Panc1 (cell line): ENCODE data around the gene ZNF189. TPM values are rescaled to one million over a fixed set of nuclear protein-coding genes. Genes with fewer than 3 reads are reported as not detected.

Experiments used
- ATAC-seq: fragments of 200-7000 bp; cut with Tn5 transposase; 2 replicates; pipeline ENCODE4 v1.9.1; 2020; ENCODE audit warnings: mild to moderate bottlenecking, moderate library complexity
- Bru-seq: library from RNA; stranded (reverse); fragments of 400-500 nt; gene quantifications from one replicate; lab custom pipeline; 2021; lab: Mats Ljungman, UMichigan
- BruChase-seq, 2 experiments: library from RNA; stranded (reverse); fragments of 400-500 nt; gene quantifications; one replicate each; lab custom pipeline; 2021; lab: Mats Ljungman, UMichigan
- BruUV-seq: library from RNA; stranded (reverse); fragments of 400-500 nt; replicated peaks from 2 replicates; lab custom pipeline; 2021; lab: Mats Ljungman, UMichigan
- CTCF ChIA-PET: fragments of 300-600 bp; sonication (Branson Sonifier 250); formaldehyde crosslinking; loops from one replicate; lab custom pipeline; 2022; ENCODE audit warnings: antibody characterized with exemption; lab: Charles Lee
- POLR2A ChIA-PET: fragments of 300-600 bp; sonication (Branson Sonifier 250); formaldehyde crosslinking; loops from one replicate; lab custom pipeline; 2022; ENCODE audit warnings: antibody characterized with exemption; lab: Charles Lee
- DNase-seq: peaks from one replicate; pipeline ENCODE4 v3.0.0-alpha.2; 2010; ENCODE audit warnings: low read depth, low spot score
- H3K27ac ChIP-seq: 2 replicates; pipeline ENCODE4 v1.5.1; 2011; ENCODE audit warnings: mild to moderate bottlenecking, low read length, inconsistent platforms
- H3K27me3 ChIP-seq: fragments of 200-500 bp; sonication (Bioruptor generic); 2 replicates; pipeline ENCODE4 v1.6.0; 2014; ENCODE audit warnings: low read length, inconsistent platforms; ENCODE audit not compliant: control insufficient read depth, insufficient read depth
- H3K36me3 ChIP-seq: fragments of 200-500 bp; sonication (Bioruptor generic); 2 replicates; pipeline ENCODE4 v1.5.1; 2014; ENCODE audit warnings: inconsistent platforms, mild to moderate bottlenecking, low read length, moderate library complexity; ENCODE audit not compliant: control insufficient read depth, insufficient read depth
- H3K4me1 ChIP-seq: 2 replicates; pipeline ENCODE4 v1.5.1; 2011; ENCODE audit warnings: inconsistent platforms, mild to moderate bottlenecking, low read length, moderate library complexity; ENCODE audit not compliant: control insufficient read depth, insufficient read depth
- H3K4me3 ChIP-seq, 2 experiments: 2 replicates each; pipeline ENCODE4 v1.5.1; 2011 to 2012; ENCODE audit warnings: low read depth in 2 of 2, low read length in 2 of 2, mild to moderate bottlenecking in 2 of 2, inconsistent platforms in 1 of 2, moderate library complexity in 1 of 2
- H3K9me3 ChIP-seq: fragments of 200-500 bp; sonication (Bioruptor generic); 2 replicates; pipeline ENCODE4 v1.5.1; 2014; ENCODE audit warnings: low read depth, mild to moderate bottlenecking, inconsistent platforms, low read length, moderate library complexity; ENCODE audit not compliant: control insufficient read depth, insufficient read depth
- POLR2AphosphoS5 ChIP-seq: IDR thresholded peaks from 2 replicates; pipeline ENCODE4 v1.6.1; 2012; ENCODE audit warnings: mild to moderate bottlenecking, low read depth, low read length, moderate library complexity
- SIN3A ChIP-seq: IDR thresholded peaks from 2 replicates; pipeline ENCODE4 v1.6.1; 2012; ENCODE audit warnings: low read depth, mild to moderate bottlenecking, low read length, moderate library complexity, borderline replicate concordance; ENCODE audit not compliant: insufficient read depth
- TCF7L2 ChIP-seq: IDR thresholded peaks from 2 replicates; pipeline ENCODE4 v1.6.1; 2011; ENCODE audit warnings: mild to moderate bottlenecking, low read depth, low read length, inconsistent platforms
- in situ Hi-C: cut with HindIII; loops from 2 replicates; pipeline ENCODE4 v1.10.0; 2016; ENCODE audit warnings: low sequenced_read_pairs, low pct_unique_long_range_greater_than_20kb
- intact Hi-C: fragments of 100-400 bp; cut with micrococcal nuclease; formaldehyde crosslinking; loops from one replicate; pipeline ENCODE4 v1.10.0; 2022; ENCODE audit not compliant: unreplicated experiment
- long read RNA-seq: library from polyadenylated mRNA; unstranded; transcript quantifications from one replicate; pipeline ENCODE4 v2.0.0, GENCODE V29; 2021; ENCODE audit not compliant: unreplicated experiment
- polyA plus RNA-seq: library from polyadenylated mRNA; unstranded; fragments of >200 nt; gene quantifications from one replicate; pipeline ENCODE4 v1.2.1, GENCODE V29; 2012; ENCODE audit warnings: missing spikeins; ENCODE audit not compliant: insufficient read length
- total RNA-seq: library from RNA; stranded (reverse); gene quantifications from one replicate; pipeline ENCODE4 v1.2.1, GENCODE V29; 2021; ENCODE audit not compliant: unreplicated experiment
- TF ChIP-seq, protein P1 (sequence below), 2 experiments: IDR thresholded peaks; 2 replicates each; pipeline ENCODE4 v1.6.1; 2011 to 2012; ENCODE audit warnings: low read depth in 2 of 2, control low read depth in 1 of 2, low read length in 1 of 2, mild to moderate bottlenecking in 1 of 2, moderate library complexity in 1 of 2; ENCODE audit not compliant: insufficient read depth in 1 of 2
- TF ChIP-seq, protein P2 (sequence below): fragments of 450-650 bp; IDR thresholded peaks from 2 replicates; pipeline ENCODE4 v1.5.1; 2017; ENCODE audit warnings: mild to moderate bottlenecking

ZNF189 gene
- total RNA-seq (7.0 TPM), Bru-seq, nascent RNA (percentile 80 among the genes with signal in this experiment), BruChase-seq, experiment 1, labeled RNA remaining after a 2-hour chase (percentile 87 among the genes with signal in this experiment), BruChase-seq, experiment 2, labeled RNA remaining after a 6-hour chase (percentile 66 among the genes with signal in this experiment)
- polyA plus RNA-seq: 4.4 TPM
- long read RNA-seq, partial matches to known transcripts: 0 of 1 reads
- long read RNA-seq, other reads (novel, unspliced or antisense): 1 of 1 reads

DNA sequence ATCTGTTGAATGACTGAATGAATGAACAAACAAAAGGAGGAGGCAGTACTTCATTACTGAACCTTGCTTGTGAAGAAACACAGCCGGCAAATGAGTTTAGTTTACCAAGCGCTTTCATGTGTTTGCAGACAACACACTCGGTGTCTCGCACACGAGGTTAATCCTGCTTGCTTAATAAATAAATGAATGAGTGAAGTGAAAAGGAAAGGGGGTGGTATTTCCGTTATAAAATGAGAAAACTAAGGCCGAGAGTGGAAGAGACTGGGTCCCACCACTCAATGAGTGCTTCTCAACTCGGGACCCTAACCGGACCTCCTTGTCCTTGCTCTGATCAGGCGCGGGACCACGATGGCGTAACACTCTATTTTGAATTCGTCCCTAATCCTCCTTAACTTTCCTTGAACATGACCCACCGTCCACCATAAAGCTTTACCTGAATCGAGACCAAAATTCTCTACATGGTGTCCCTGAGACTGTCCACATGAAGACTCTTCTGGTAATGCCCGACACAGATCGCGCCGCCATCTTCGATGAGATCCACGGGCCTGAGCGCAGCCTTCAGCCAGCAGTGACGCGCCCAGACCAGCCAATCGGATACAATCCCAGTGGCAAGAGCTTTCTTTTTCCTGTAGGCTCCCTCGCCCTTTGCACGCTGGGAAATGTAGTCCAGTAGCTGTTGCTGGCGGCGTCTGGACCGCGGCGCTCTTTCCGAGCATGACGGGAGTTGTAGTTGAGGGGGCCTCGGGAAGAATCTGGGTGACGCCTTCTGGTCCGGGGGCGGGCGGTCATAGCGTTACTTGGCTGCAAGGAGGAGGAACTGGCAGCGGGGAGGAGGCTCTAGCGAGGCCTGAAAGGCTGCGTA, at the start of gene ZNF189, which contains the start of gene MRPL50:
Gene ZNF189 (plus strand): TSS at position 784 of the 862 bp plus-strand sequence. CDS start 306 bp downstream, outside the sequence.
Gene MRPL50 (minus strand): TSS at position 551 of the 862 bp plus-strand sequence. CDS start 26 bp downstream, at position 525.
- Histone ChIP-seq H3K4me3 (peak within 1 kb of the TSS; percentile 85 to 95), H3K4me1 (peaks cover 3% of the 10 kb centered on the region; the same call in 1 of the 2 replicates), H3K27ac (peak within 1 kb of the TSS; percentile 90), H3K27me3 (no peaks in the 10 kb centered on the region), H3K9me3 (peaks cover 32% of the 10 kb centered on the region), H3K36me3 (peaks cover 8% of the 10 kb centered on the region)
- ATAC-seq (peak; percentile 100), DNase-seq (peak; percentile 78)
- intact Hi-C loops: no loop called here
- POLR2A ChIA-PET: interaction anchor here (0.6 to 0.7 kb wide), 2 partner anchors 15 to 16 kb away, joined by 3 read pairs; no protein-coding TSS in a partner anchor
- TF ChIP-seq POLR2AphosphoS5: peak; percentile 77
- no peak for TF ChIP-seq SIN3A
- BruUV-seq: TSS peak; percentile 80
- CTCF ChIA-PET: no interaction called here
- in situ Hi-C loops: no loop called here

DNA sequence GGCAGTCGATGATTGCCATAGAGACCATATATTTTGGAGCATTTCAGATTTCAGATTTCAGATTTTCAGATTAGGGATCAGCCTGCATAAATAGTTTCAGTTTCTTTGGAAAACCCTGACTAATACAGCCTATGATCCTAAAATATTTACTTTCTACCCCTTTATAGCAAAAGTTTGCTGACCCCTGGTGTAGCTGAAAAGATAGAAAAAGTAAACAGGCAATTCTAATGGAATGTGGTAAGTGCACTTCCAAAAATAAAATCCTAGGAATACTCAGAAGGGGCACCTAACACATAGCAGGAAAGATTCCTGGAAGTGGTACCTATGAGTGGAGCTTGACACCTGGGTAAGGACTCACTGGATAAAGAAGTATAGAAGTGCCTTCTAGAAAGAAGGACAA, 48.4 kb upstream of the ZNF189 start:
- Histone ChIP-seq H3K4me3 (no peak overlapping the region), H3K36me3 (no peaks in the 10 kb centered on the region), H3K27me3 (no peaks in the 10 kb centered on the region), H3K27ac (no peak overlapping the region), H3K4me1 (no peaks in the 10 kb centered on the region), H3K9me3 (no peaks in the 10 kb centered on the region)
- intact Hi-C loops (no loop called here), in situ Hi-C loops (no loop called here)
- CTCF ChIA-PET: no interaction called here
- no TSS peak for BruUV-seq
- DNase-seq: no peak
- no peak for ATAC-seq
- POLR2A ChIA-PET: no interaction called here
- TF ChIP-seq, protein P1, sequence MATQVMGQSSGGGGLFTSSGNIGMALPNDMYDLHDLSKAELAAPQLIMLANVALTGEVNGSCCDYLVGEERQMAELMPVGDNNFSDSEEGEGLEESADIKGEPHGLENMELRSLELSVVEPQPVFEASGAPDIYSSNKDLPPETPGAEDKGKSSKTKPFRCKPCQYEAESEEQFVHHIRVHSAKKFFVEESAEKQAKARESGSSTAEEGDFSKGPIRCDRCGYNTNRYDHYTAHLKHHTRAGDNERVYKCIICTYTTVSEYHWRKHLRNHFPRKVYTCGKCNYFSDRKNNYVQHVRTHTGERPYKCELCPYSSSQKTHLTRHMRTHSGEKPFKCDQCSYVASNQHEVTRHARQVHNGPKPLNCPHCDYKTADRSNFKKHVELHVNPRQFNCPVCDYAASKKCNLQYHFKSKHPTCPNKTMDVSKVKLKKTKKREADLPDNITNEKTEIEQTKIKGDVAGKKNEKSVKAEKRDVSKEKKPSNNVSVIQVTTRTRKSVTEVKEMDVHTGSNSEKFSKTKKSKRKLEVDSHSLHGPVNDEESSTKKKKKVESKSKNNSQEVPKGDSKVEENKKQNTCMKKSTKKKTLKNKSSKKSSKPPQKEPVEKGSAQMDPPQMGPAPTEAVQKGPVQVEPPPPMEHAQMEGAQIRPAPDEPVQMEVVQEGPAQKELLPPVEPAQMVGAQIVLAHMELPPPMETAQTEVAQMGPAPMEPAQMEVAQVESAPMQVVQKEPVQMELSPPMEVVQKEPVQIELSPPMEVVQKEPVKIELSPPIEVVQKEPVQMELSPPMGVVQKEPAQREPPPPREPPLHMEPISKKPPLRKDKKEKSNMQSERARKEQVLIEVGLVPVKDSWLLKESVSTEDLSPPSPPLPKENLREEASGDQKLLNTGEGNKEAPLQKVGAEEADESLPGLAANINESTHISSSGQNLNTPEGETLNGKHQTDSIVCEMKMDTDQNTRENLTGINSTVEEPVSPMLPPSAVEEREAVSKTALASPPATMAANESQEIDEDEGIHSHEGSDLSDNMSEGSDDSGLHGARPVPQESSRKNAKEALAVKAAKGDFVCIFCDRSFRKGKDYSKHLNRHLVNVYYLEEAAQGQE (IDR thresholded peaks at IDR 0.05; ENCODE audit: insufficient read depth in 1 of 2, low read depth in 2 of 2, low read length in 1 of 2): no peak
- TF ChIP-seq, protein P2, sequence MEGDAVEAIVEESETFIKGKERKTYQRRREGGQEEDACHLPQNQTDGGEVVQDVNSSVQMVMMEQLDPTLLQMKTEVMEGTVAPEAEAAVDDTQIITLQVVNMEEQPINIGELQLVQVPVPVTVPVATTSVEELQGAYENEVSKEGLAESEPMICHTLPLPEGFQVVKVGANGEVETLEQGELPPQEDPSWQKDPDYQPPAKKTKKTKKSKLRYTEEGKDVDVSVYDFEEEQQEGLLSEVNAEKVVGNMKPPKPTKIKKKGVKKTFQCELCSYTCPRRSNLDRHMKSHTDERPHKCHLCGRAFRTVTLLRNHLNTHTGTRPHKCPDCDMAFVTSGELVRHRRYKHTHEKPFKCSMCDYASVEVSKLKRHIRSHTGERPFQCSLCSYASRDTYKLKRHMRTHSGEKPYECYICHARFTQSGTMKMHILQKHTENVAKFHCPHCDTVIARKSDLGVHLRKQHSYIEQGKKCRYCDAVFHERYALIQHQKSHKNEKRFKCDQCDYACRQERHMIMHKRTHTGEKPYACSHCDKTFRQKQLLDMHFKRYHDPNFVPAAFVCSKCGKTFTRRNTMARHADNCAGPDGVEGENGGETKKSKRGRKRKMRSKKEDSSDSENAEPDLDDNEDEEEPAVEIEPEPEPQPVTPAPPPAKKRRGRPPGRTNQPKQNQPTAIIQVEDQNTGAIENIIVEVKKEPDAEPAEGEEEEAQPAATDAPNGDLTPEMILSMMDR: no peak
- no peak for TF ChIP-seq POLR2AphosphoS5
- TF ChIP-seq TCF7L2: no peak
